Neural crest cell (in vitro differentiated cells): ENCODE measurements around the gene BTBD10. TPM values are rescaled to one million over a fixed set of nuclear protein-coding genes. Genes with fewer than 3 reads are reported as not detected.
A peak's percentile ranks its signal among the peaks of the same experiment; 100 is the strongest.
"Not testable (repeated sequence)": the region's sequence is repeated elsewhere in the genome, so short reads cannot be mapped to it uniquely, and the experiment has no call there.

ENCODE experiments used
- DNase-seq: peaks from one replicate; pipeline ENCODE4 v3.0.0; 2021; ENCODE audit warnings: low read depth, mixed read lengths, low spot score
- H3K27ac Mint-ChIP-seq: one replicate; pipeline ENCODE4 v1.8.0; 2021; ENCODE audit warnings: mild to moderate bottlenecking, mixed read lengths; ENCODE audit not compliant: unreplicated experiment
- H3K27me3 Mint-ChIP-seq: 2 replicates; pipeline ENCODE4 v1.8.0; 2021; ENCODE audit warnings: low read depth, mild to moderate bottlenecking, mixed read lengths
- H3K36me3 Mint-ChIP-seq: 2 replicates; pipeline ENCODE4 v1.8.0; 2021; ENCODE audit warnings: low read depth, mild to moderate bottlenecking, mixed read lengths
- H3K4me1 Mint-ChIP-seq: 2 replicates; pipeline ENCODE4 v1.8.0; 2021; ENCODE audit warnings: mixed read lengths
- H3K4me3 Mint-ChIP-seq: one replicate; pipeline ENCODE4 v1.8.0; 2021; ENCODE audit warnings: mild to moderate bottlenecking, mixed read lengths
- H3K9me3 Mint-ChIP-seq: 2 replicates; pipeline ENCODE4 v1.8.0; 2021; ENCODE audit warnings: mixed read lengths
- CTCF ChIP-seq: fragments of 200-600 bp; sonication (generic); conservative IDR thresholded peaks from 2 replicates; pipeline ENCODE4 v1.5.0; 2021; ENCODE audit warnings: antibody characterized with exemption, mild to moderate bottlenecking
- total RNA-seq: library from RNA; stranded (reverse); gene quantifications from 2 replicates; pipeline ENCODE4 v1.2.1, GENCODE V29; 2021

Gene BTBD10
- total RNA-seq, 1 donor from 2014 or later = 29.0 TPM

- Mint-ChIP-seq H3K36me3 (peaks cover 2% of the 10 kb centered on the region), H3K27me3 (no peaks in the 10 kb centered on the region), H3K27ac (no peak overlapping the region), H3K4me1 (peaks cover 19% of the 10 kb centered on the region), H3K4me3 (no peak overlapping the region), H3K9me3 (no peaks in the 10 kb centered on the region)
- DNase-seq = no peak
- TF ChIP-seq CTCF = no peak
These were observed 17.4 kb downstream of the BTBD10 start for GRCh38 chr11:13445588-13445987.

GRCh38 chr11:13440100-13440855 is 22.7 kb downstream of the BTBD10 start:
- Mint-ChIP-seq H3K4me1 (peaks cover 7% of the 10 kb centered on the region), H3K27ac (no peak overlapping the region), H3K9me3 (no peaks in the 10 kb centered on the region), H3K4me3 (no peak overlapping the region), H3K27me3 (no peaks in the 10 kb centered on the region), H3K36me3 (no peaks in the 10 kb centered on the region)
- no peak for TF ChIP-seq CTCF
- DNase-seq = no peak

DNA sequence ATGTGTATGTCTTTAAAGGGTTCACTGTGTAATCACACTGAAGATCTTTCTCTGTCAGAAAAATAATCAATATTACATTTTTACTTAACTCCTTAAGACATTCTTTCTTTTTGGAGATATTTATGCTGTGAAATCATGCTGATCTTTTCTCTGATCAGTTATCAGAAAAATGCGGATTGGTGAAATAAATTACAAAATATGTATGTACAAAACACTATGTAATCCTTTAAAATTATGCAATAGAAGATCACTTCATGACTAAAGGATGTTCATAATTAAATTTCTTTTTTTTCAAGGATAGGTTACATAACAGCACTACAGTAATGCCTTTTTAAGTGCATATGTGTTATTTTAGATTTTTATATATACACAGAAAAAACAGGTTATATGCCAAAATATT is 24.7 kb downstream of the BTBD10 start:
- H3K4me3 Mint-ChIP-seq = no peak overlapping the region

GRCh38 chr11:13436836-13437235 is 26.2 kb downstream of the BTBD10 start:
- not testable (repeated sequence) for H3K9me3 Mint-ChIP-seq, H3K36me3 Mint-ChIP-seq, DNase-seq, H3K27ac Mint-ChIP-seq, H3K27me3 Mint-ChIP-seq, H3K4me3 Mint-ChIP-seq
- peaks cover 31% of the 10 kb centered on the region for H3K4me1 Mint-ChIP-seq

More for the DNA sequence above, 24.7 kb downstream of the BTBD10 start:
- DNase-seq = no peak
- Mint-ChIP-seq H3K4me1 (peaks cover 18% of the 10 kb centered on the region), H3K27me3 (no peaks in the 10 kb centered on the region), H3K9me3 (no peaks in the 10 kb centered on the region), H3K27ac (no peak overlapping the region), H3K36me3 (no peaks in the 10 kb centered on the region)
- no peak for TF ChIP-seq CTCF

- Mint-ChIP-seq H3K4me1 (peaks cover 24% of the 10 kb centered on the region), H3K27ac (peak overlapping the region; percentile 70), H3K36me3 (peaks cover 8% of the 10 kb centered on the region), H3K4me3 (no peak overlapping the region), H3K9me3 (peaks cover 4% of the 10 kb centered on the region), H3K27me3 (no peaks in the 10 kb centered on the region)
- TF ChIP-seq CTCF = no peak
- no peak for DNase-seq
These were observed 28.5 kb downstream of the BTBD10 start for GRCh38 chr11:13434247-13435205.

- DNase-seq = no peak
- Mint-ChIP-seq H3K4me3 (no peak overlapping the region), H3K36me3 (peaks cover 16% of the 10 kb centered on the region), H3K4me1 (peaks cover 24% of the 10 kb centered on the region), H3K9me3 (peaks cover 9% of the 10 kb centered on the region), H3K27me3 (no peaks in the 10 kb centered on the region), H3K27ac (no peak overlapping the region)
- TF ChIP-seq CTCF = no peak
These were observed 29.6 kb downstream of the BTBD10 start for GRCh38 chr11:13433437-13433836.
